Measurements from ENCODE around the gene PIK3R5.
"Not testable (repeated sequence)": the region's sequence is repeated elsewhere in the genome, so short reads cannot be mapped to it uniquely, and the experiment has no call there.

PIK3R5 gene

GRCh38 chr17:8965394-8966168 lies at the start of gene PIK3R5:
Gene PIK3R5, minus strand, starts transcription at chr17:8965707. Its CDS starts 54,213 bp downstream, at chr17:8911494.
- no peak for FAIRE-seq

GRCh38 chr17:9011001-9011400 lies 45.5 kb upstream of the PIK3R5 start:
- no peak for FAIRE-seq

- no peak for FAIRE-seq
Measured at GRCh38 chr17:9009737-9010136, 44.2 kb upstream of the PIK3R5 start.

- no peak for FAIRE-seq
Measured at GRCh38 chr17:9009096-9009495, 43.6 kb upstream of the PIK3R5 start.

- no peak for FAIRE-seq
Measured at GRCh38 chr17:9007052-9007714, 41.7 kb upstream of the PIK3R5 start.

- FAIRE-seq: no peak
Measured at GRCh38 chr17:9006175-9006767, 40.8 kb upstream of the PIK3R5 start.

- FAIRE-seq: no peak
Measured at GRCh38 chr17:9004961-9005285, 39.4 kb upstream of the PIK3R5 start.

GRCh38 chr17:9004132-9004960 lies 38.8 kb upstream of the PIK3R5 start:
- FAIRE-seq: no peak

GRCh38 chr17:9003355-9004131 lies 38.0 kb upstream of the PIK3R5 start:
- FAIRE-seq: no peak

- no peak for FAIRE-seq
Measured at GRCh38 chr17:9002606-9003354, 37.3 kb upstream of the PIK3R5 start.

- no peak for FAIRE-seq
Measured at GRCh38 chr17:9002227-9002605, 36.7 kb upstream of the PIK3R5 start.

GRCh38 chr17:9001559-9001958 lies 36.1 kb upstream of the PIK3R5 start:
- FAIRE-seq: no peak

- FAIRE-seq: no peak
Measured at GRCh38 chr17:8997994-8998628, 32.6 kb upstream of the PIK3R5 start.

- no peak for FAIRE-seq
Measured at GRCh38 chr17:8995711-8996110, 30.2 kb upstream of the PIK3R5 start.

- FAIRE-seq: no peak
Measured at GRCh38 chr17:8994319-8994718, 28.8 kb upstream of the PIK3R5 start.

- FAIRE-seq: no peak
Measured at GRCh38 chr17:8991514-8992285, 26.2 kb upstream of the PIK3R5 start.

- FAIRE-seq: not testable (repeated sequence)
Measured at GRCh38 chr17:8988263-8988935, 22.9 kb upstream of the PIK3R5 start.

GRCh38 chr17:8986295-8986694 lies 20.8 kb upstream of the PIK3R5 start:
- no peak for FAIRE-seq

GRCh38 chr17:8985054-8985701 lies 19.7 kb upstream of the PIK3R5 start:
- no peak for FAIRE-seq
